Hematopoietic multipotent progenitor cell (in vitro differentiated cells): ENCODE measurements around the gene FBXO36. TPM values are rescaled to one million over a fixed set of nuclear protein-coding genes. Genes with fewer than 3 reads are reported as not detected.
"Not testable (repeated sequence)": the region's sequence is repeated elsewhere in the genome, so short reads cannot be mapped to it uniquely, and the experiment has no call there.

Source experiments
- DNase-seq, 3 donors: peaks; one replicate each; pipeline ENCODE4 v3.0.0-alpha.2; 2011 to 2015; ENCODE audit warnings: low read depth in 2 of 3, low spot score in 2 of 3
- total RNA-seq: library from RNA; depleted of rRNA; stranded (reverse); fragments of >200 nt; gene quantifications from one replicate; pipeline ENCODE4 v1.2.3, GENCODE V29; 2012

The FBXO36 gene
- total RNA-seq, 1 donor, result 1.9 TPM

DNA sequence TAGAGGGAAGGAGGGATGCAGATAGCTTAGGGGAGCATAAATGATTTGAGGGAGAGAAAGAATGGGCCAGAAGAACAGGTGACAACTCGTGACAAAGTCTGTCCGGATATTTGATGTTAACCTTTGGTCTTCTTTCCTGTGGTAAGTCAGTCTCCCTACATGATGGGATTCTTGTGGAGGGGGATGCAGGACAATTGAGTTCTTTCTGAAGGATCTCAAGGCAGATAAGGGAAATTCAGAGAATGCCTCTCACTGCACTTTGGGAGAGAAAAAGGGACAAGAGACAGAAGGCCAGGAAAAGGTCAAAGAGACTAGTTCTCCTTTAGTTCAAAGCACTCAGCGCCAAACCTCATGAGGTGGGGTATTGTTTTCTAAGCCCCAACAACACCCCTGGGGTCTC is 34.2 kb downstream of the FBXO36 start:
- no peak for DNase-seq

DNA sequence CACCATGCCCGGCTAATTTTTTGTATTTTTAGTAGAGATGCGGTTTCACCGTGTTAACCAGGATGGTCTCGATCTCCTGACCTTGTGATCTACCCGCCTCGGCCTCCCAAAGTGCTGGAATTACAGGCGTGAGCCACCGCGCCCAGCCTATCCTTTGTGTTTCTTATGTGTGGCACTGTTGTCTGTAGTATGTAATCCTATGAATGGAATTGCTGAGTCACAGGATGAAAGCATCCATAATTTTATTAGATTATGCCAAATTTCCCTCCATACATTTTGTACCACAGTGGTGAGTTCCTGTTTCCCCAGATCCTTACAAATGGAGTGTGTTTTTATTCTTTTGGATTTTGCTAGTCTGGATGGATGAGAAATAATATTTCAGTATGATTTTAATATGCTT is 41.3 kb downstream of the FBXO36 start:
- DNase-seq, result not testable (repeated sequence)

DNA sequence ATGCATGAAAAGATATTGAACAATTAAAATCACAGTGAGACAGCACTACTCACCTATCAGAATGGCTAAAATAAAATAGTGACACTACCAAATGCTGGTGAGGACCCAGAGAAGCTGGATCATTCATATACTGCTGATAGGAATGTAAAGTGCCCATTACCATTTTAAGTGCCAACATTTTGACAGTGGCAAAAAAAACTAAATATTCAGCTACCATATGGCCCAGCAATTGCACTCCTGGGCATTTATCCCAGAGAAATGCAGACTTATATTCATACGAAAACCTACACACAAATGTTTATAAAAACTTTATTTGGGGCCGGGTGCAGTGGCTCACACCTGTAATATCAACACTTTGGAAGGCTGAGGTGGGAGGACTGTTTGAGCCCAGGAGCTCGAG is 47.6 kb downstream of the FBXO36 start:
- no peak for DNase-seq

DNA sequence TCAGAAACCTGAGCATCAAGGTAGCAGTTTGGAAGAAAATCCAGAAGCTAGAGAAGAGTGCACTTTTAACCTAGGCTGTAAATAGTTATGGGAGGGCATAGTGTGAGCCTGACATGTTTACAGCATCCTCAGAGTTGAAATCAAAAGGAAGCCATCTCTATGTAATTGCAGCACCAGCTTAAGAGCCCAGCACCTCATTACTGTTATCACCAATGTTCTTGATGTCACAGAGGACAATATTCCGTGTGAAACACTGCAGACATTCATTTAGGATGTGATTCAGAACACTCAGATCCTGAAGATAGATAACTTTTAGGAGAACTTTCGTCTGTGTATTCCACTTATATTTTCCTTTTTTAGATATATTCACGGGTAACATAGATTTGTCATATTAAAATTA is 48.1 kb downstream of the FBXO36 start:
- no peak for DNase-seq

DNA sequence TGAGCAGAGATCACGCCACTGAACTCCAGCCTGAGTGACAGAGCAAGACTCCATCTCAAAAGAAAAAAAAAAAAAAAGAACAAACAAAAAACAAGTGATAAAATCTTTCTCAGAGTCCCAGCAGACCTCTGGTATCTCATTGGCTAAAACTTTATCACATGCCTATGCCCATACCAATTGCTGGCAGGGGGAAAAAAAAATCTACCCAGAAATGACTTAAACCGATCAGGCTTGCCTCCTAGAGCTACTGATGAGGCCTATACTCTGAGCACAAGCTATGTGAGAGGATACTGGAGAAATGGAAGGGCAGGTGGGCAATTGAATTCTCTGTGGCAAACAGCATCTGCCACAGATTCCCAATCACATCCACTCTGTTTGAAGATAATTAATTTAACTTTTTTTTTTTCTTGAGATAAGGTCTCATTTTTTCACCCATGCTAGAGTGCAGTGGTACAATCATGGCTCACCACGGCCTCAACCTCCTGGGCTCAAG is 49.0 kb downstream of the FBXO36 start:
- DNase-seq, result no peak

DNA sequence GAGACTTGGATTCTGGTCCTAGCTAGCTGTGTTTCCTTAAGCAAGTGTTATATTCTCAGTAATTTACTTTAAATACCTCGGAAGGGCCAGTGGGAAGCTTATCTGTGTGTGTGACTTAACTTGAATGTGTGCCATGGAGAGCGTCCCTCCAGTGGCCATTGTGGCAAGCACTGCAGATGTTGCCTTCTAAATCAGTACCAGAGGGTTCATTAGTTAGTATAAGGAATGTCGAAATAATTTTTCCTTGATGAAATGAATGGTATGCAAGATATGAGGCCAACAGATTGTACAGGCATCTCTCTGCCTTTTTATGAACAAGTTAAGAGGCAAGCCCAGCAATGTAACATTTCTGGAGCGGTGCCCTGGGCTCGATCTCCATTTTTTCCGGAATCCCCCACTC is 52.0 kb downstream of the FBXO36 start:
- DNase-seq, result no peak

DNA sequence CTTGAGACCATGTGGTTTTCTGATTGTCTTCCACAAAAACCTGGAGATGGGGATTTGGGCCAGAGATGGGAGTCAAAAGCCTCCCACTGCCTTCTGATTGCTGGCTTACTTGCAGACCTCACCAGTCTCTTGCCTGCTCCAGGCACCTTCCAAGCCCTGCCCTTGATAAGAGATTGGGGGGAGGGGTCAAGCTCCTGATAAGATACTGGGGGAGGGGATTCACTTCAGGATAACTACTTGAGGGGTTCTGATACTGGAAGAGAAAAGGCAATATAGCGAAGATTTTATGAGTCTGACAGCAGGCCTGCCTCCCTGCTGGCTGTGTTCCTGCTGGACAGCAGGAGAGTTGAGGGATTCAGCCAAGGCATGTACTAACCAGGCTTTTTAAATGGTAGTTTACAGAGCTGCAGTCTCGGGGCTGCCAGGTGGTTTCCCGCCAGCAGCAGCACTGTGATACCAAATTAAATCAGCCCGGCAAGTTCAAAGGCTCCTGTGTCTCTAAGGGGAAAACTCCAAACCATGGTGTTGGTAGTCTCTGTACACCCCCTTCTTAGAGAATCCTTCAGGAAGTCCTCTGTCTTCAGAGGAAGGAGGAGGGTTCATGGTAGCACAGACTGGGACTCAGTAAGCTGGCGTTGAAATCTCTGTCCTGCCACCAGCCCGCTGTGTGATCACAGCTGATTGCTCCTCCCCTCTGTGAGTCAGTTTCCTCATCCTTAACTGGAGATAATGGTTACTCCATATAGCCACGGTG is 58.3 kb downstream of the FBXO36 start:
- no peak for DNase-seq

DNA sequence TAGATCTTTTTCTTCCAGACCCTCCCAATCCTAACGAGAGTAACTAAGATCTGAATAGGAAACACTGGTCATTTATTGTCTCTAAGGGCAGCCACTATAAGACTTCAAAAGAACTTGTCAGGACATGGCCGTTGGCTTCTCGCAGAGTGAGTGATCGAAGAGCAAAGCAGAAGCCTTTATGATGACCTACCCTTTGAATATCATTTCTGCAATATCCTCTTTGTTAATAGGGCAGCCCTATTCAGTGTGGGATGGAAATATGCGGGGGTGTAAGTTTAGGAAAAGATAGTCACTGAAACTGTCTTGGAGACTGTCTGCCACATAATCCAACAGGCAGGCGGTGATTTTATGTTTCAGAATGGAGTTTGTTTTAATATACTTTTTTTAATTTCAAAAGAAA is 70.9 kb downstream of the FBXO36 start:
- DNase-seq, result no peak

DNA sequence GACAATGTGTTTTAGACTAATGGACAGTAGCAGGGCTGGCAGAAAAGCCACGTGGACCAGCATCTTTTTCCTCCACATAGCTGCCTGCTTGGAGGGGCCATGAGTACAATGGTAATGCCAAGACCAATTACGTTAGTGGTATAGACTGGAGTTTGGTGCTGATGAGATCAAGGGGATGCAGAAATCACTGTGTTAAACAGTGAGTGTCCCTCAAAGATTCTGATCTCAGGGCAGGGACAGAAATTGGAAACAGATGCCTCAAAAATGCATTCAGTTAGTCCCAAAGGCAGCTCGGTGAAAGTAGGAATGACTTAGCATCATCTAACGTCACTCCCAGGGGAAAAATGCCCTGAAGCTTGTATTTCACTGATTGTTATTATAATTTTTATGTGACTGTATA is 74.0 kb downstream of the FBXO36 start:
- no peak for DNase-seq

DNA sequence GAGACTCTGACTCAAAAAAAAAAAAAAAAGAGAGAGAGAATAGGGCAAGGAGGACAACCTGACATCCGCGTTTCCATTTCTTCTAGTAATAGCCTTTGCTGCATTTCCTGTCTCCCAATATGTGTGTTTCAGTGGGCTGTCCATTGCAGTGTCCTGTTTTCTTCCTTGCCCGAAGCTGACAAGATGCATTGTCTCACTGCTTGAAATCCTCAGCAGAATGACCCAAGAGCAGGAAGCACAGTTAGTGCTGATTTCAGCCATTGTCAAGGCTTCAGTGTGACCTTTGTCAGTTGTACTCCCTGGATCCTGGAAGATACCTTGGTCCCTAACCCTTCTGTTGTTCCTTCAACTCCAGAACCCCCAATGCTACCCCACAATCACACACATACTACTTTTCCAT is 75.3 kb downstream of the FBXO36 start:
- no peak for DNase-seq

DNA sequence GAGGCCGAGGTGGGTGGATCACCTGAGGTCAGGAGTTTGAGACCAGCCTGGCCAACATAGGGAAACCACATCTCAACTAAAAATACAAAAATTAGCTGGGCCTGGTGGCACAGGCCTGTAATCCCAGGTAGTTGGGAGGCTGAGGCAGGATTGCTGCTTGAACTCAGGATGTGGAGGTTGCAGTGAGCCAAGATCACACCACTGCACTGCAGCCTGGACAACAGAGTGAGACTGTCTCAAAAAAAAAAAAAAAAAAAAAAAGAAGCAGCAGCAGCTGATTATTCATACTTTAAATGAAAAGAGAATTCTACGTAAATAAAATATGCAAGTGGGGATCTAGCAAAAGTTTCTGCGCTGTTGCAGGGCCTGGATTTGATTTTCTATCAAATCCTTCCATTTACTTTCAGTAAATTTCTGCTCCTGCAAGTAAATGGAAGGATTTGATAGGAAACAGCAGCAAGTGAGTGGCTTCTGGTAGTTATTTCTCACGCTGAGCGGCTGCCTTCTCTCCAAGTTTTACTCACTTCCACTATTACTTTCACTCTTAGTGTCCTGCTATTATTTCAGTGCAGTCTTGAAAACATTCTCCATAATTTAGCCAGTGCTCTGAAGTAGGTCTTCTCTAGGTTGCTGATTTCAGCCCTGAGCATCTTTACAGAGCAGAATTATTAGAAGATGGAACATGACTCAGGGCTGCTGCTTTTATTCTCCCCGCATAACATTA is 78.0 kb downstream of the FBXO36 start:
- no peak for DNase-seq

DNA sequence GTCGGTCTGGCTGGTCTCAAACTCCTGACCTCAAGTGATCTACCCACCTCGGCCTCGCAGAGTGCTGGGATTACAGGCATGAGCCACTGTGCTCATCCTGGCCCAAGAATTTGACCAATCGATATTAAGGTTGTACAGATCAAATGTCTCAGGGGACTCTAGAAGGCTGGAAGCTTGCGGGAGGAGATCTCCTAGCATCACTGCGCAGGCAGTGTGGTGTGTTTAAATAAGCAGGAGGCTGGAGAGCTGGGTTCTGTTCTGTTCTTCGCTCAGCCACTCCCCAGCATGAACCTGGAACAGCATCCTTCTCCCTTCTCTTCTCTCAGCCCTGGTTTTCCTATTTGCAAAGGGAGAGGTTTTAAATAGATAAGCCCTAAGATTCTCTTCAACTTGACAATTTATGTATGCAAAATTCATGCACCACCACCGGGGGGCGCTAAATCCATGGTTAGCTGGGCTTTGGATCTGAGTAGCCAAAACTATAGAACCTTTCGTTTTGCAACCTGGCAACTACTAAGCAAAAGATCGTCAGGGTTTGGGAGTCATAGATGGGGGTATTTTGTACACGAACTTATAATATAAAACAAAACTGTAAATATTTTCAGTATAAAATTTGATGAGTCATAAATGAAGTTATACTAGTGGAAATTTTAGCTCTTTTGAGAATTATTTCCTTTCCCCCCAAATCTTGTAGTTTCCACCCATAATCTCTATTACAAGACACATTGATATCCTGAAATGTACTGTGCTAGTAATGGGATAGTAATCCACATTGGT is 85.8 kb downstream of the FBXO36 start:
- DNase-seq, result peak; percentile 25 to 88 (median 70)

DNA sequence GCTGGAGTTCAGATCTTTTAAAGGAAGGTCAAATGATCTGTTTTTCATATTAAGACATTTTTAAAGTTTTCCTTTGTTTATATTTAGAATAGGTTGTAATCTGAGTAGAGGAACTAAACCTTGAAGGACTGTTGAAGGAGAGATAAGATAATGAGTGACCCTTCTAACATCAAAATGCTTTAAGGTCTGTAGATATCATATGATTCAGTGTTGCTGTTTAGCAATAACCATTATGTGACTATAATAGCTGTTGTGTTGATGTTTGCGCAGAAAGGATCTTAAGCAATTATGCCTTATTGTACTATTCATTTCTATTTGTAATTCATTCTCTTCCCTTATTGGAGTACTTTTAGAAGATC is 86.4 kb downstream of the FBXO36 start:
- DNase-seq, result peak in 1 of 3 donors; percentile 1

DNA sequence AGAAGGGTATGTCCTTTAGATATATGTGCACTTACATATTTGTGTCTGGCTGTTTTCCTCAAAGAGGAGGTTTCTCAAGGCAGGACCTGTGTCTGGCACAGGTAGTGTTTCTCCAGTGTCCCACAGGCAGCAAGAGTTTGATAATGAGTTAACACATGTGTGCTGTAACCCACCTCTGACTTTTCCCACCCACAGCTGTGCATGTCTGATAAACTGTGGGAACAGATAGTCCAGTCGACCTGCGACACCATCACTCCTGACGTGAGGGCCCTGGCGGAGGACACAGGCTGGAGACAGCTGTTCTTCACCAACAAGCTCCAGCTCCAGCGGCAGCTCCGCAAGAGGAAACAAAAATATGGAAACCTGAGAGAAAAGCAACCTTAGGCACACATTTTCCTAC is 88.2 kb downstream of the FBXO36 start:
- no peak for DNase-seq

DNA sequence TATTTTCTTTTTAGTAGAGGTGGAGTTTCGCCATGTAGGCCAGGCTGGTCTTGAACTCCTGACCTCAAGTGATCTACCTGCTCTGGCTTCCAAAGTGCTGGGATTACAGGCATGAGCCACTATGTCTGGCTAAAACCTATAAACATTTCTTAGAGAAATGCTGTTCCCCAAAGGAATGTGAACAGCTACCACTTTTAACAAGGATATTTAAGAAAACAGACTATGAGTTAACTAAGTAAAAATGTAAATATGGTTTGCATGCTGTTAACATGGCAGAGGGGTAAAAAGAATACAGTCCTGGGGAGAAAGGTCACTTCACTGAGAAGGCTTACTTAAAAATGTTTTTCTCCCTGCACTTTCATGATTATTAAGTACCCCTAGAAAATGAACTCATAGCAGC is 89.3 kb downstream of the FBXO36 start:
- no peak for DNase-seq

DNA sequence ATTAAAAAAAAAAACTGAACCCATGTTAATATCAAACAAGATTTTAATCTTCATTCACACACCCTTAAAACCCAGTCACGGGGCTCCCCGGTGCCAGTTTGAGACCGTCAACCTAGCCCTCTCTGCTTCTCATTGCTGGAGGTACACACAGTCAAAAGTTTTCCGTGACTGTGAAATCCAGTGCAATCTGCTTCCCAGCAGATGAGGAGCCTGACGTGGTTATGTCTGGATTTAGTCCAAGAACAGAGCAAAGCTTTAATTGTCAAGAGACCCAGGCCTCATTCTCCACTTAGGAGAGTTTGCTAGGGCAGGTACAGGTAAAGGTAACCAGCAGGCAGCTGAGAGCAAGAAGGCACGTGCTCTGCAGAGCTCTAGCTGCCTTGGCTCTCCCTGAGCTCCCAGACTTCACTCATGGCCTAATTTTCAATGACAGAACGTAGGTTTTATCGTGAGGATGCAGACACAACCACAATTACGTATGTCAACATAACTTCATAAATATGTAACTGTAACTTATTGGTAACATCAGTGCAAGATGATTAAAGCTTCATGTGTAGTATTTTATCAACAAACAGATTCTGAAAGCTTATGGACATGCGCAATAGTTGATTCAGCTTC is 90.1 kb downstream of the FBXO36 start:
- no peak for DNase-seq

DNA sequence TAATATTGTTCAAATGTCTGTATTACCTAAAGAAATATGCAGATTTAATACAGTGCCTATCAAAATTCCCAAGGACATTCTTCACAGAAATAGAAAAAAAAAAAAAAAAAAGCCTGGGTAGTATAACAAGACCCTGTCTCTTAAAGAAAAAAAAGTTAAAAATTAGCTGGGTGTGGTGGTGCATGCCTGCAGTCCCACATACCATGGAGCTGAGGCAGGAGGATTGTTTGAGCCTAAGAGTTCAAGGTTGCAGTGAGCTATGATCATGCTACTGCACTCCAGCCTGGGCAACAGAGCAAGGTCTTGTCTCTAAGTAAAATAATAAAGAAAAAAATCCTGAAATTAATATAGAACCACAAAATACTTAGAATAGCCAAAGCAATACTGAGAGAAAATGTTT is 94.5 kb downstream of the FBXO36 start:
- no peak for DNase-seq

DNA sequence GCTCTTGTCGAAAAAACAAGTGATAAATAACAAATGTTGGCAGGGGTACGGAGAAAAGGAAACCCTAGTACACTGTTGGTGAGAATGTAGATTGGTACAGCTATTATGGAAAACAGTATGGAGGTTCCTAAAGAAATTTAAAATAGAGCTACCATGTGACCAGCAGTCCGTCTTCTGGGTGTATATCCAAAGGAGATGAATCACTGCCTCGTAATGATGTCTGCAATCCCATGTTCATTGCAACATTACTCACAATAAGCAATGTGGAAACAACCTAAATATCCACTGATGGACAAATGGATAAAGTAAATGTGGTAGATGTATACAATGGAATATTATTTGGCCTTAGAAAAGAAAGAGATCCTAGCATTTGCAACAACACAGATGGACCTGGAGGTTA is 95.8 kb downstream of the FBXO36 start:
- no peak for DNase-seq

DNA sequence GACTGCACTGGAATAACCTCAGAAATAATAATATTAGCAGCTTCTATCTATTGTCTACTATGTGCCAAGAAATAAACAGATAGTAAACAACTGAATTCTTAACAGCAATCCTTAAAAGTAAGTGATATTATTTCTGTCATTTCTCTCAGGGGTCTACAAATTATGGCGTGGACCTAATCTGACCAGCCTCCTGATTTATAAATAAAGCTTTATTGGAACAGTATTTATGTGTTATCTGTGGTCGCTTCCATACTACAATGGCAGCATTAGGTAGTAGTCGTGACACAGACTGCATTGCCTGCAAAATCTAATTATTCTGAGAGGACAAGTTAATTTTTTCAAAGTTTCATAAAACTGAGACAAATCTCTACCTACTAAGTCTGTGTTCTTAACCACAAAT is 97.4 kb downstream of the FBXO36 start:
- no peak for DNase-seq

DNA sequence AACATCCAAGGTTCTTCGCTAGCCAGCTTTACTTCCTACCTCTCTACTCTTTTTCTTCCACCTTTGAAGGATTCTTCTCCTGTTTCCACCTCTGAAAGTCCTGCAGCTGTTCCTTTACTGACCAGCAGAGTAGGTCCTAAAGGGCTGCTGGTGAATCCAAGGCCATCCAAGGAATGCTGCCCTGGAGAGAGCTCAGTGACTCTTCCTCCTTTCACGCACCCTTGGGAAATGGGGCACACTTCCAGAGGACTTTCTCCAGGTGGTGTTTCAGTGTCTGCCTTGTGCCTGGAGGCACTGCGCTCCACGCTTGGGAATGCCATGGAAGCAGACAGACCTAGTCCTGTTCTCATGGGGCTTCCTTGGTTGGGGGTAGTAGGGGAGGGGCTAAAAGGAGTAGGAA is 101.0 kb downstream of the FBXO36 start:
- no peak for DNase-seq

DNA sequence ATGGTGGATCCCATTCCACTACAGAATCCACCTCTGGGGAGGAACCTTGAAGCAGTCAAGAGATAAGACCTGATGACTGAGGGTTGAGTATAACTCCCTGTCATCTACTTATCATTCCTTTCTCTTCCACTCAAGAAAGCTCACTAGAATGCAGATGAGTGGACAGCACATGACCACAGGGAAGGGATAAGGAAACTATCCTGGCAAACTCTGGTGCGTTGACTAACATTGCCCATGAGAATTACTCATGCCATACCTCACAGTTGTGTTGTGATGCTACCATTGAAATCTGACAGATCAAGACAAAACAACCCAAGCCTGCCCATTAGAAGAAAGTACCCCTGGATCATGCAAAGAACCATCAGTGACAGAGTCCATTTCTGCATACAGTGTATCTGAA is 119.9 kb downstream of the FBXO36 start:
- no peak for DNase-seq
